ENCODE results near the gene GULP1. TPM values are rescaled to one million over a fixed set of nuclear protein-coding genes. Genes with fewer than 3 reads are reported as not detected.
A peak's percentile ranks its signal among the peaks of the same experiment; 100 is the strongest.
"Not testable (repeated sequence)": the region's sequence is repeated elsewhere in the genome, so short reads cannot be mapped to it uniquely, and the experiment has no call there.

The GULP1 gene
- total and polyA plus RNA-seq, 9 donors: 15.0 to 32.8 (median 21.8) TPM

GRCh38 chr2:188522517-188522916, 230.8 kb downstream of the GULP1 start:
- H3K4me1 ChIP-seq (ENCODE audit: control insufficient read depth, insufficient read depth, low read length): peaks cover 2% of the 10 kb centered on the region
- H3K9me3 ChIP-seq (replicated peaks; ENCODE audit: control insufficient read depth, low read depth, low read length): no peaks in the 10 kb centered on the region
- no peak overlapping the region for H3K4me3 ChIP-seq (ENCODE audit: low read length)

GRCh38 chr2:188523919-188524318, 232.2 kb downstream of the GULP1 start:
- Histone ChIP-seq H3K27me3 (ENCODE audit: control insufficient read depth, insufficient read depth, low read length) (no peaks in the 10 kb centered on the region), H3K36me3 (ENCODE audit: control insufficient read depth, insufficient read depth, low read length) (no peaks in the 10 kb centered on the region), H3K9me3 (replicated peaks; ENCODE audit: control insufficient read depth, low read depth, low read length) (no peaks in the 10 kb centered on the region), H3K4me1 (ENCODE audit: control insufficient read depth, insufficient read depth, low read length) (peaks cover 2% of the 10 kb centered on the region), H3K27ac (ENCODE audit: low read length) (no peak overlapping the region), H3K4me3 (ENCODE audit: low read length) (no peak overlapping the region)
- WGBS (ENCODE audit: insufficient coverage): no CpG with 5 or more reads among the region's 1 CpG
- peak; percentile 54 for DNase-seq

More at GRCh38 chr2:188522517-188522916, 230.8 kb downstream of the GULP1 start:
- peak; percentile 49 for DNase-seq
- Histone ChIP-seq H3K27me3 (ENCODE audit: control insufficient read depth, insufficient read depth, low read length) (no peaks in the 10 kb centered on the region), H3K36me3 (ENCODE audit: control insufficient read depth, insufficient read depth, low read length) (no peaks in the 10 kb centered on the region), H3K27ac (ENCODE audit: low read length) (no peak overlapping the region)

- H3K4me1 ChIP-seq (ENCODE audit: control insufficient read depth, insufficient read depth, low read length): peaks cover 2% of the 10 kb centered on the region
- WGBS (ENCODE audit: insufficient coverage): no CpG with 5 or more reads among the region's 2 CpGs
- DNase-seq: peak; percentile 90
- H3K27me3 ChIP-seq (ENCODE audit: control insufficient read depth, insufficient read depth, low read length): no peaks in the 10 kb centered on the region
- H3K9me3 ChIP-seq (replicated peaks; ENCODE audit: control insufficient read depth, low read depth, low read length): peaks cover 1% of the 10 kb centered on the region
- H3K27ac ChIP-seq (ENCODE audit: low read length): no peak overlapping the region
- H3K4me3 ChIP-seq (ENCODE audit: low read length): no peak overlapping the region
- no peaks in the 10 kb centered on the region for H3K36me3 ChIP-seq (ENCODE audit: control insufficient read depth, insufficient read depth, low read length)
Observed at GRCh38 chr2:188524519-188525113, 232.9 kb downstream of the GULP1 start.

- peaks cover 2% of the 10 kb centered on the region for H3K4me1 ChIP-seq (ENCODE audit: control insufficient read depth, insufficient read depth, low read length)
- no peak overlapping the region for H3K4me3 ChIP-seq (ENCODE audit: low read length)
- peaks cover 4% of the 10 kb centered on the region for H3K9me3 ChIP-seq (replicated peaks; ENCODE audit: control insufficient read depth, low read depth, low read length)
- H3K27me3 ChIP-seq (ENCODE audit: control insufficient read depth, insufficient read depth, low read length): no peaks in the 10 kb centered on the region
- peak overlapping the region; percentile 89 for H3K27ac ChIP-seq (ENCODE audit: low read length)
- DNase-seq: no peak
- H3K36me3 ChIP-seq (ENCODE audit: control insufficient read depth, insufficient read depth, low read length): no peaks in the 10 kb centered on the region
Observed at GRCh38 chr2:188526701-188527100, 235.0 kb downstream of the GULP1 start.

GRCh38 chr2:188527141-188527540, 235.5 kb downstream of the GULP1 start:
- Histone ChIP-seq H3K27me3 (ENCODE audit: control insufficient read depth, insufficient read depth, low read length) (no peaks in the 10 kb centered on the region), H3K4me1 (ENCODE audit: control insufficient read depth, insufficient read depth, low read length) (peaks cover 2% of the 10 kb centered on the region), H3K36me3 (ENCODE audit: control insufficient read depth, insufficient read depth, low read length) (no peaks in the 10 kb centered on the region), H3K9me3 (replicated peaks; ENCODE audit: control insufficient read depth, low read depth, low read length) (peaks cover 4% of the 10 kb centered on the region), H3K27ac (ENCODE audit: low read length) (peak overlapping the region; percentile 89), H3K4me3 (ENCODE audit: low read length) (no peak overlapping the region)
- no CpG with 5 or more reads among the region's 1 CpG for WGBS (ENCODE audit: insufficient coverage)
- DNase-seq: peak; percentile 92

- peak; percentile 83 for DNase-seq
- no CpG with 5 or more reads among the region's 5 CpGs for WGBS (ENCODE audit: insufficient coverage)
Observed at GRCh38 chr2:188527581-188527993, 235.9 kb downstream of the GULP1 start.

GRCh38 chr2:188529710-188530109, 238.0 kb downstream of the GULP1 start:
- no peaks in the 10 kb centered on the region for H3K27me3 ChIP-seq (ENCODE audit: control insufficient read depth, insufficient read depth, low read length)
- WGBS (ENCODE audit: insufficient coverage): 86% methylated on average over 1 of the region's 1 CpG
- DNase-seq: no peak

More at GRCh38 chr2:188527581-188527993, 235.9 kb downstream of the GULP1 start:
- no peaks in the 10 kb centered on the region for H3K27me3 ChIP-seq (ENCODE audit: control insufficient read depth, insufficient read depth, low read length)
- H3K9me3 ChIP-seq (replicated peaks; ENCODE audit: control insufficient read depth, low read depth, low read length): peaks cover 4% of the 10 kb centered on the region
- H3K27ac ChIP-seq (ENCODE audit: low read length): peak overlapping the region; percentile 89
- no peaks in the 10 kb centered on the region for H3K36me3 ChIP-seq (ENCODE audit: control insufficient read depth, insufficient read depth, low read length)
- H3K4me1 ChIP-seq (ENCODE audit: control insufficient read depth, insufficient read depth, low read length): peaks cover 2% of the 10 kb centered on the region
- peak overlapping the region; percentile 1 for H3K4me3 ChIP-seq (ENCODE audit: low read length)

GRCh38 chr2:188534875-188535274, 243.2 kb downstream of the GULP1 start:
- H3K36me3 ChIP-seq (ENCODE audit: control insufficient read depth, insufficient read depth, low read length): no peaks in the 10 kb centered on the region
- WGBS (ENCODE audit: insufficient coverage): no CpG with 5 or more reads among the region's 2 CpGs
- peaks cover 2% of the 10 kb centered on the region for H3K9me3 ChIP-seq (replicated peaks; ENCODE audit: control insufficient read depth, low read depth, low read length)

More at GRCh38 chr2:188529710-188530109, 238.0 kb downstream of the GULP1 start:
- peaks cover 4% of the 10 kb centered on the region for H3K9me3 ChIP-seq (replicated peaks; ENCODE audit: control insufficient read depth, low read depth, low read length)
- H3K27ac ChIP-seq (ENCODE audit: low read length): no peak overlapping the region
- peaks cover 2% of the 10 kb centered on the region for H3K4me1 ChIP-seq (ENCODE audit: control insufficient read depth, insufficient read depth, low read length)
- H3K4me3 ChIP-seq (ENCODE audit: low read length): no peak overlapping the region
- H3K36me3 ChIP-seq (ENCODE audit: control insufficient read depth, insufficient read depth, low read length): no peaks in the 10 kb centered on the region

GRCh38 chr2:188551671-188552070, 260.0 kb downstream of the GULP1 start:
- H3K27me3 ChIP-seq (ENCODE audit: control insufficient read depth, insufficient read depth, low read length): no peaks in the 10 kb centered on the region
- no peak overlapping the region for H3K4me3 ChIP-seq (ENCODE audit: low read length)
- H3K27ac ChIP-seq (ENCODE audit: low read length): no peak overlapping the region
- H3K36me3 ChIP-seq (ENCODE audit: control insufficient read depth, insufficient read depth, low read length): no peaks in the 10 kb centered on the region
- peaks cover 5% of the 10 kb centered on the region for H3K9me3 ChIP-seq (replicated peaks; ENCODE audit: control insufficient read depth, low read depth, low read length)
- DNase-seq: no peak
- no peaks in the 10 kb centered on the region for H3K4me1 ChIP-seq (ENCODE audit: control insufficient read depth, insufficient read depth, low read length)
- WGBS (ENCODE audit: insufficient coverage): no CpG with 5 or more reads among the region's 3 CpGs

More at GRCh38 chr2:188534875-188535274, 243.2 kb downstream of the GULP1 start:
- no peak for DNase-seq
- H3K4me1 ChIP-seq (ENCODE audit: control insufficient read depth, insufficient read depth, low read length): no peaks in the 10 kb centered on the region
- no peaks in the 10 kb centered on the region for H3K27me3 ChIP-seq (ENCODE audit: control insufficient read depth, insufficient read depth, low read length)
- no peak overlapping the region for H3K27ac ChIP-seq (ENCODE audit: low read length)
- no peak overlapping the region for H3K4me3 ChIP-seq (ENCODE audit: low read length)

GRCh38 chr2:188557081-188557480, 265.4 kb downstream of the GULP1 start:
- Histone ChIP-seq H3K9me3 (replicated peaks; ENCODE audit: control insufficient read depth, low read depth, low read length) (peaks cover 13% of the 10 kb centered on the region), H3K27ac (ENCODE audit: low read length) (no peak overlapping the region), H3K4me1 (ENCODE audit: control insufficient read depth, insufficient read depth, low read length) (no peaks in the 10 kb centered on the region), H3K27me3 (ENCODE audit: control insufficient read depth, insufficient read depth, low read length) (no peaks in the 10 kb centered on the region), H3K36me3 (ENCODE audit: control insufficient read depth, insufficient read depth, low read length) (no peaks in the 10 kb centered on the region), H3K4me3 (ENCODE audit: low read length) (no peak overlapping the region)
- WGBS (ENCODE audit: insufficient coverage): 91% methylated on average over 1 of the region's 1 CpG
- DNase-seq: no peak

GRCh38 chr2:188559455-188559854, 267.8 kb downstream of the GULP1 start:
- WGBS (ENCODE audit: insufficient coverage): 100% methylated on average over 1 of the region's 2 CpGs
- not testable (repeated sequence) for H3K27ac ChIP-seq (ENCODE audit: low read length); H3K4me3 ChIP-seq (ENCODE audit: low read length); H3K4me1 ChIP-seq (ENCODE audit: control insufficient read depth, insufficient read depth, low read length); DNase-seq; H3K36me3 ChIP-seq (ENCODE audit: control insufficient read depth, insufficient read depth, low read length); H3K27me3 ChIP-seq (ENCODE audit: control insufficient read depth, insufficient read depth, low read length)
- H3K9me3 ChIP-seq (replicated peaks; ENCODE audit: control insufficient read depth, low read depth, low read length): peaks cover 13% of the 10 kb centered on the region

Data from muscle of leg (tissue), 11 donors.